Ishikawa (cell line): ENCODE data around the gene PYGO2.

ENCODE experiments used
- CEBPB ChIP-seq: IDR thresholded peaks from 2 replicates; pipeline ENCODE4 v1.6.1; 2012
- CREB1 ChIP-seq: IDR thresholded peaks from 2 replicates; pipeline ENCODE4 v1.6.1; 2012; ENCODE audit warnings: low read depth
- EGR1 ChIP-seq: IDR thresholded peaks from 2 replicates; pipeline ENCODE4 v1.6.1; 2012
- EP300 ChIP-seq: IDR thresholded peaks from 2 replicates; pipeline ENCODE4 v1.6.1; 2012; ENCODE audit warnings: borderline replicate concordance
- FOXM1 ChIP-seq: IDR thresholded peaks from 2 replicates; pipeline ENCODE4 v1.6.1; 2012; ENCODE audit warnings: low read depth, borderline replicate concordance
- NFIC ChIP-seq: IDR thresholded peaks from 2 replicates; pipeline ENCODE4 v1.6.1; 2012
- RAD21 ChIP-seq: IDR thresholded peaks from 2 replicates; pipeline ENCODE4 v1.6.1; 2012; ENCODE audit warnings: low read depth
- TAF1 ChIP-seq: IDR thresholded peaks from 2 replicates; pipeline ENCODE4 v1.6.1; 2012; ENCODE audit warnings: low read depth, mild to moderate bottlenecking
- TCF12 ChIP-seq: IDR thresholded peaks from 2 replicates; pipeline ENCODE4 v1.6.1; 2012; ENCODE audit warnings: low read depth
- TEAD4 ChIP-seq: IDR thresholded peaks from 2 replicates; pipeline ENCODE4 v1.6.1; 2012
- YY1 ChIP-seq: IDR thresholded peaks from 2 replicates; pipeline ENCODE4 v1.6.1; 2012; ENCODE audit warnings: low read depth
- ZBTB7A ChIP-seq: IDR thresholded peaks from 2 replicates; pipeline ENCODE4 v1.6.1; 2012; ENCODE audit warnings: low read depth
- TF ChIP-seq, protein P1 (sequence below): IDR thresholded peaks from 2 replicates; pipeline ENCODE4 v1.6.1; 2012
- TF ChIP-seq, protein P2 (sequence below): IDR thresholded peaks from 2 replicates; pipeline ENCODE4 v1.6.1; 2012
- TF ChIP-seq, protein P3 (sequence below): IDR thresholded peaks from 2 replicates; pipeline ENCODE4 v1.6.1; 2012; ENCODE audit warnings: low read depth, mild to moderate bottlenecking

The PYGO2 gene

DNA sequence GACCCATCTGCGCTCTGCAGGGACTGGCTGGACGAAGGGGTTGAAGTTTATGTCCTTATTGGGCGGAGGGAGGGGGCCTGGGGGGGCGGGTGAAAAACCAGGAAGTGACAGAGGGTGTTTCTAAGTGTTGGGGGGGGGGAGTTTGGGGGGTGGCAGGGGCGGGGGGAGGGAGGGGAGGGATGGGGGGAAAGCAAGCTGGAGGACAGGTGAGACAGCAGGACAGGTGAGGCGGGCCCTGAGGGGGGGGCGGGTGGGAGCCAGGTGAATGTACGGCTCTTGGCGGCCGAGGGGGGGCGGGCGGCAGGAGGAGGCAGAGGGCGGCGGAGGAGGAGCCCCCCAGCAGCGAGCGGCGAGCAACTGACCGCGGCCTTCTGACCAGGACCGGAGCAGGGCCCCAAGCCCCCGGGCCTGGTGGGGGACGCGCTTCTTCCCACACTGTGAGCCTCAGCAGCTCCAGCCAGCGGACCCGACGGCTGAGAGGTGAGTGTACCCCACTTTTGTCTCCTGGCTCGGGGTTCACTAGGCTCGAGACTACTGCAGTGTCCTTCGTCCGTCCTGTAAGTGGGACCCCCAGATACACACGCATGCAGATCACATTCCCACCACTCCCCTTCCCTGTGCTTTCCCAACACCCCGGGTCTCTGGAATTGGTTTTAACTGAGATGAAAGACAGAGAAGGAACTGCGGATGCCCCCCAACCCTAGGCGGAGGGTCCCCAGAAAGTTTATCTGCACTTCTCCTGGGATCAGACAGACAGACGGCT is 41.1 kb upstream of the PYGO2 start, which contains the start of gene ZBTB7B:
TSS of gene ZBTB7B (plus strand) at position 339 of the 763 bp plus-strand sequence. CDS start 11,859 bp downstream, outside the sequence.
- TF ChIP-seq ZBTB7A (0 out of 2 replicates have a peak, but pooled peaks have one; percentile 59), TCF12 (no peak), TAF1 (peak; percentile 23; the same call in 1 of the 2 replicates), NFIC (no peak)

DNA sequence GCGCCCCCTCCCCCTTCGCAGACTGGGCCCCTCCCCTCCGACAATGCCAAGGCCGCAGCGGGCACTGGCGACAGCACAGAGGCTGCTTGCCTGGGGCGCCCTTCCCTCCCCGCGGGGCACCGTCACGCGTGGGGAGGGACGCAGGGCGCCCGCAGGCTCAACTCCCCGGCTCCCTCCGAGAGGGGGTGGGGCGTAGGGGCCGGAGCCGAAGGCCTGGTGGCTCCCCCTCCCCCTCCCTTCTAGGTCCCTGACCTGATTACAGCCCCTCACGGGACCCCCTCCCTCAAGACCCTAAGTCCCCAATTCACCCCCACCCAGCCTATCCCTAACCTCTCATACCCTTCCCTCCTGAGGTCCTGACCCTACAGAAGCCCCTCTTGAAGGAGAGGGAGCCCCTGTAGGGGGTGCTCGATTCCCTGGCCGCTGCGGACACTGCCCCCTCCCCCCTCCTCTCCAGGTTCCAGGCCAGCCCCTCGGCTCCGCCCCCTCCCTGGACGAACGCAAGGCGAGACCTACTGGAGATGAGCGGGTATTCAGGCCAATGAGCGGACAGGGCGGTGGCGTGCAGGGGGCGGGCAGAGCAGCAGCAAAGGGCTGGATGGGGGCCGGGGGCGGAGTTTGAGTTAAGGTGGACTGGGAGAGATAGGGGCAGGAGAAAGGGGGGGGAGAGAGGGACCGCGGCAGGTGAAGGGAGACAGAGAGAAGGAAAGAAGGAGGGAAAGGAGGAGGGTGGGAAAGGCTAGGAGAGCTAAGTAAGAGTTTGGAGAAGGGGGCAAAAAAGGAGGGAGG is 40.3 kb upstream of the PYGO2 start:
- TF ChIP-seq, protein P1, sequence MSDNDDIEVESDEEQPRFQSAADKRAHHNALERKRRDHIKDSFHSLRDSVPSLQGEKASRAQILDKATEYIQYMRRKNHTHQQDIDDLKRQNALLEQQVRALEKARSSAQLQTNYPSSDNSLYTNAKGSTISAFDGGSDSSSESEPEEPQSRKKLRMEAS: no peak; the same call in 1 of the 2 replicates
- TF ChIP-seq, protein P2, sequence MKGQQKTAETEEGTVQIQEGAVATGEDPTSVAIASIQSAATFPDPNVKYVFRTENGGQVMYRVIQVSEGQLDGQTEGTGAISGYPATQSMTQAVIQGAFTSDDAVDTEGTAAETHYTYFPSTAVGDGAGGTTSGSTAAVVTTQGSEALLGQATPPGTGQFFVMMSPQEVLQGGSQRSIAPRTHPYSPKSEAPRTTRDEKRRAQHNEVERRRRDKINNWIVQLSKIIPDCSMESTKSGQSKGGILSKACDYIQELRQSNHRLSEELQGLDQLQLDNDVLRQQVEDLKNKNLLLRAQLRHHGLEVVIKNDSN: no peak
- TF ChIP-seq FOXM1 (no peak), NFIC (no peak), ZBTB7A (peak; percentile 97), EGR1 (0 out of 2 replicates have a peak, but pooled peaks have one; percentile 22), TCF12 (peak; percentile 34; the same call in 1 of the 2 replicates), CREB1 (peak; percentile 47; the same call in 1 of the 2 replicates), EP300 (no peak), TAF1 (peak; percentile 75; the same call in 1 of the 2 replicates), TEAD4 (peak; percentile 3; the same call in 1 of the 2 replicates), RAD21 (peak; percentile 29; the same call in 1 of the 2 replicates)

DNA sequence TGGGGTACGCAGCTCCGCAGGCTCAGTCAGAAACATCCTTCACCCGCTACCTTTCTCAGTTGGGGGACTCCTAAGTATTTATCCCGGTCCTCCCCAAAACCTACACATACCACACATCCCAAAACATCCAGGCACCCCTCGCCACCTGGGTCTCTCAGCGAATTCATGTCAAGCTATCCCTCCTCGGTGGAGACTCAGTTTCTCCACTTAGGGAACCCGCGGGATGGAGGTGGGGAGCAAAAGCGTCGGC is 39.8 kb upstream of the PYGO2 start:
- TF ChIP-seq EGR1 (no peak), EP300 (no peak), FOXM1 (no peak), CEBPB (no peak; the same call in 1 of the 2 replicates), TCF12 (no peak), RAD21 (no peak), YY1 (no peak), CREB1 (no peak), TEAD4 (no peak), ZBTB7A (no peak)
- TF ChIP-seq, protein P1: no peak
- TF ChIP-seq, protein P3, sequence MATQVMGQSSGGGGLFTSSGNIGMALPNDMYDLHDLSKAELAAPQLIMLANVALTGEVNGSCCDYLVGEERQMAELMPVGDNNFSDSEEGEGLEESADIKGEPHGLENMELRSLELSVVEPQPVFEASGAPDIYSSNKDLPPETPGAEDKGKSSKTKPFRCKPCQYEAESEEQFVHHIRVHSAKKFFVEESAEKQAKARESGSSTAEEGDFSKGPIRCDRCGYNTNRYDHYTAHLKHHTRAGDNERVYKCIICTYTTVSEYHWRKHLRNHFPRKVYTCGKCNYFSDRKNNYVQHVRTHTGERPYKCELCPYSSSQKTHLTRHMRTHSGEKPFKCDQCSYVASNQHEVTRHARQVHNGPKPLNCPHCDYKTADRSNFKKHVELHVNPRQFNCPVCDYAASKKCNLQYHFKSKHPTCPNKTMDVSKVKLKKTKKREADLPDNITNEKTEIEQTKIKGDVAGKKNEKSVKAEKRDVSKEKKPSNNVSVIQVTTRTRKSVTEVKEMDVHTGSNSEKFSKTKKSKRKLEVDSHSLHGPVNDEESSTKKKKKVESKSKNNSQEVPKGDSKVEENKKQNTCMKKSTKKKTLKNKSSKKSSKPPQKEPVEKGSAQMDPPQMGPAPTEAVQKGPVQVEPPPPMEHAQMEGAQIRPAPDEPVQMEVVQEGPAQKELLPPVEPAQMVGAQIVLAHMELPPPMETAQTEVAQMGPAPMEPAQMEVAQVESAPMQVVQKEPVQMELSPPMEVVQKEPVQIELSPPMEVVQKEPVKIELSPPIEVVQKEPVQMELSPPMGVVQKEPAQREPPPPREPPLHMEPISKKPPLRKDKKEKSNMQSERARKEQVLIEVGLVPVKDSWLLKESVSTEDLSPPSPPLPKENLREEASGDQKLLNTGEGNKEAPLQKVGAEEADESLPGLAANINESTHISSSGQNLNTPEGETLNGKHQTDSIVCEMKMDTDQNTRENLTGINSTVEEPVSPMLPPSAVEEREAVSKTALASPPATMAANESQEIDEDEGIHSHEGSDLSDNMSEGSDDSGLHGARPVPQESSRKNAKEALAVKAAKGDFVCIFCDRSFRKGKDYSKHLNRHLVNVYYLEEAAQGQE: no peak
- TF ChIP-seq, protein P2: no peak

DNA sequence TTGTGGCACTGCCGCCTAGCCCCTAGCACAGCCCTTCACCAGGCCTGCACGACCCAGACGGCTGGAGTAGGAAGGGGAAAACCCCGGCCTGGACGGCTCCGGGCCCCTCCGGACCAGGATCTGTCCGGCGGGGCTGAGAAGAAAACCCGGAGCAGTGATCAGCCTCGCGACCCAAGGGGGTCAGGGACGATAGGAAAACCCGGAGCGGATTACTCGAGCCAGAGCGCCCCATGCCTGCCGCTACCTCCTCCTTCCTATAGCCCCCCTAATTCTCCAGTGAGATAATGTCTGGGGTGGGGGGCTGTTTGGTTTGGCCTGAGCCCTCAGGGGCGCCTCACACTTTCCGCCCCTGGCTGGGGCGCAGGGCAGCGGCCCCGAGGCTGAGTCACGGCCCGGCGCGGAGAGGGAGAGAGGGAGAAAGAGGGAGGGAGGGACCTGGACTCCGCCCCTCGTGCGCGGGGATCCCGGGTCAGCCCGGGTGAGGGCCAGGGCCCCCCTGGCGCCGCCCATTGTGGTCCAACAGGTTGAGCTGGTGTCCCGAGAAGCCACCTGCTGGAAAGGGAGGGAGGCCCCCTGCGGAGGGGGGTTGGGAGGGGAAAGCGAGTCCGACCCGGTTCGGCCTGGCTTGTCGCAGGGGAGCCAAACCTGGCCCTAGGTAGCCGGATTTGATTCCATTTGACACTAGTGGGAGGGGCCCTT is 39.3 kb upstream of the PYGO2 start:
- TF ChIP-seq RAD21 (no peak), TCF12 (peak; percentile 96), EP300 (peak; percentile 91), EGR1 (0 out of 2 replicates have a peak, but pooled peaks have one; percentile 10), YY1 (peak; percentile 61), ZBTB7A (peak; percentile 81), NFIC (peak; percentile 83), CEBPB (no peak), TAF1 (no peak; the same call in 1 of the 2 replicates), FOXM1 (peak; percentile 77), CREB1 (0 out of 2 replicates have a peak, but pooled peaks have one; percentile 9), TEAD4 (peak; percentile 69)
- TF ChIP-seq, protein P1: peak; percentile 87
- TF ChIP-seq, protein P3: no peak; the same call in 1 of the 2 replicates
- TF ChIP-seq, protein P2: 0 out of 2 replicates have a peak, but pooled peaks have one; percentile 29
